Fibroblast of the conjunctiva (primary cell): ENCODE data around the gene NEBL.
A peak's percentile ranks its signal among the peaks of the same experiment; 100 is the strongest.

Experiments
- DNase-seq: peaks from one replicate; pipeline ENCODE4 v3.0.0-alpha.2; 2010; ENCODE audit warnings: low read depth

The NEBL gene

GRCh38 chr10:20858292-20859124 lies 38.6 kb downstream of the NEBL start:
- peak; percentile 24 for DNase-seq

GRCh38 chr10:20856484-20856883 lies 40.6 kb downstream of the NEBL start:
- DNase-seq: no peak

- peak; percentile 29 for DNase-seq
Measured at GRCh38 chr10:20855398-20856038, 41.6 kb downstream of the NEBL start.

GRCh38 chr10:20853276-20853675 lies 43.8 kb downstream of the NEBL start:
- DNase-seq: no peak

GRCh38 chr10:20852303-20852702 lies 44.8 kb downstream of the NEBL start:
- DNase-seq: no peak

- no peak for DNase-seq
Measured at GRCh38 chr10:20847512-20847911, 49.6 kb downstream of the NEBL start.

- no peak for DNase-seq
Measured at GRCh38 chr10:20846263-20846662, 50.8 kb downstream of the NEBL start.

- DNase-seq: no peak
Measured at GRCh38 chr10:20841419-20841818, 55.7 kb downstream of the NEBL start.

GRCh38 chr10:20839910-20840309 lies 57.2 kb downstream of the NEBL start:
- no peak for DNase-seq

- DNase-seq: no peak
Measured at GRCh38 chr10:20839141-20839540, 58.0 kb downstream of the NEBL start.

- DNase-seq: no peak
Measured at GRCh38 chr10:20836401-20836800, 60.7 kb downstream of the NEBL start.

- DNase-seq: no peak
Measured at GRCh38 chr10:20835335-20835734, 61.8 kb downstream of the NEBL start.

GRCh38 chr10:20834825-20835224 lies 62.3 kb downstream of the NEBL start:
- DNase-seq: no peak

- no peak for DNase-seq
Measured at GRCh38 chr10:20822825-20823224, 74.3 kb downstream of the NEBL start.

- DNase-seq: no peak
Measured at GRCh38 chr10:20817646-20818045, 79.5 kb downstream of the NEBL start.

- DNase-seq: no peak
Measured at GRCh38 chr10:20817116-20817515, 80.0 kb downstream of the NEBL start.

GRCh38 chr10:20814116-20814515 lies 83.0 kb downstream of the NEBL start:
- no peak for DNase-seq

GRCh38 chr10:20811131-20811530 lies 86.0 kb downstream of the NEBL start:
- no peak for DNase-seq

- DNase-seq: no peak
Measured at GRCh38 chr10:20809631-20810030, 87.5 kb downstream of the NEBL start.

- DNase-seq: no peak
Measured at GRCh38 chr10:20806487-20806886, 90.6 kb downstream of the NEBL start.

- DNase-seq: no peak
Measured at GRCh38 chr10:20797290-20797689, 99.8 kb downstream of the NEBL start.

GRCh38 chr10:20795391-20795790 lies 101.7 kb downstream of the NEBL start:
- no peak for DNase-seq

- DNase-seq: no peak
Measured at GRCh38 chr10:20785174-20785573, 111.9 kb downstream of the NEBL start.
